GM12891 (cell line): ENCODE measurements around the gene MAPK8.

Experiments
- POLR2A ChIP-seq: IDR thresholded peaks from 2 replicates; pipeline ENCODE4 v1.6.1; 2011; ENCODE audit warnings: low read depth, low read length, control low read depth
- POLR2AphosphoS5 ChIP-seq: IDR thresholded peaks from 2 replicates; pipeline ENCODE4 v1.6.1; 2011; ENCODE audit warnings: low read depth, low read length, control low read depth

DNA sequence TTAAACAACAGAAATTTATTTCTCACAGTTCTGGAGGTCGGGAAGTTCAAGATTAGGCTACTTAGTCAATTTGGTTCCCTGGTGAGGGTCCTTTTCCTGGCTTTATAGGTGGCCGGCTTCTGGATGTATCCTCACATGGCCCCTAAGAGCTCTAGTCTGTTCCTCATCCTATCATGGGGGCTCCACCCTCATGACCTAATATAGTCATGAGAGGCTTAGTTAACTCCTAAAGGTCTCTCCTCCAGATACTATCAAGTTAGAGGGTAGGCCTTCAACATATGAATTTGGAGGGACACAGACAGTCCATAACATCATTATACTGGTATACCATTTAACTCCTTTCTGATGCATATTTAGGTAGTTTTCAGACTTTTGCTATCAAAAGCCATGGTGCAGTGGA, 7.6 kb downstream of the MAPK8 start:
- TF ChIP-seq POLR2A (no peak), POLR2AphosphoS5 (no peak)
